DLD1 (cell line): ENCODE data around the gene BMPR1B.
"Not testable (repeated sequence)": the region's sequence is repeated elsewhere in the genome, so short reads cannot be mapped to it uniquely, and the experiment has no call there.

Source experiments
- in situ Hi-C: cut with HindIII; loops from 2 replicates; pipeline ENCODE4 v1.10.0; 2017; ENCODE audit warnings: low sequenced_read_pairs

Gene BMPR1B

DNA sequence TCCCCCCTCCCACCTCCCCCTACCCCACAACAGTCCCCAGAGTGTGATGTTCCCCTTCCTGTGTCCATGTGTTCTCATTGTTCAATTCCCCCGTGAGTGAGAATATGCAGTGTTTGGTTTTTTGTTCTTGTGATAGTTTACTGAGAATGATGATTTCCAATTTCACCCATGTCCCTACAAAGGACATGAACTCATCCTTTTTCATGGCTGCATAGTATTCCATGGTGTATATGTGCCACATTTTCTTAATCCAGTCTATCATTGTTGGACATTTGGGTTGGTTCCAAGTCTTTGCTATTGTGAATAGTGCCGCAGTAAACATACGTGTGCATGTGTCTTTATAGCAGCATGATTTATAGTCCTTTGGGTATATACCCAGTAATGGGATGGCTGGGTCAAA, 413.6 kb downstream of the BMPR1B start:
- in situ Hi-C loops: not testable (repeated sequence)

DNA sequence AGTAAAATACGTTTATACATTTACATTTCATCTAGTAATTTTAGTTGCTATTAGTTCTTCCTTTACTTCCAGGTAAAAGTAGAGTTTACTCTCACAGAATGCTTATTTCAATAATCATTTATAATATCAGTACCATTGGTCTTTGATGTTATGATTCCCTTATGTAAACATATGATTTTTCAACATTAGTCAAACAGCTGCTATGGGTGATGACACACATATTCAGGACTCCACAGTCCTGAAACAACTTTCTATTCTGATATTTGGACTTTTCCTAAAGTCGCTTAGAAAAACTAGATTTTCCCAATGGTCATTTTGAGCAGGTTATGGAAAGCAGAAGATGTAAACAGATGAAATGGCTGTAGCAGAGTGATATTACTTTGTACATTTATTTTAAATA, 421.2 kb downstream of the BMPR1B start:
- in situ Hi-C loops: no loop called here

DNA sequence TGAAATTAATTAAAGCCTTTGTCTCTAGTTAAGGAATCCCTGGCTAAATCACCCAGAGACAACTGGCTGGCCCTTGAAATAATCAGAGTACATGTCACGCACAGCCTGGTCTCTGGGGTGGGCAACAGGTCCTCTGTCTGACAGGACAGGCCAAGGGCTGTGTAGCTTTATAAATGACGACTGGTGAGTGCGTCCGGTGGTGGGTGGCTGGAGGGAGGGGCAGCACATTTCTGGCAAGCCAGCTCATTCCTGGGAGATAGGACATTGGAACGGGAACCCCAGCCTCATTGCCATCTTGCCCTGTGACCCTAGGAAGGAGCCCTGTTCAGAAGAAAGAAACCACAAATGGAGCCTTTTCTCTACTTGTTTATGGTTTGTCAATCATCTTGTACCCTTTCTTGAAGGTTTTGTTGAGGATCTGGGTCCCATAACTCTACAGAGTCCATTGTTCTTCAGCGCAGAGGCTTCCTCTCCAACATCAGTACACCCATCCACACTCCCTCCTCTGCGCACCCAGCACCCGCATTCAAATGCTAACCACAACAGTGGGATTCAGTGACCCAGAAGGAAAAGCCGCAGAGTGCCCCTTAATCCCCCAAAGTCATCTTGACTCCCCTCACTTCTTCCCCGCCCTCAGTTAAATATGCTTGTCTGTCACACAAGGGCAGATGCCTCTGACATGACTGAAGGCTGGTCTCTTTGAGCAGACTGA, 422.9 kb downstream of the BMPR1B start:
- in situ Hi-C loops: no loop called here

GRCh38 chr4:95181243-95181995, 423.7 kb downstream of the BMPR1B start:
- in situ Hi-C loops: no loop called here

DNA sequence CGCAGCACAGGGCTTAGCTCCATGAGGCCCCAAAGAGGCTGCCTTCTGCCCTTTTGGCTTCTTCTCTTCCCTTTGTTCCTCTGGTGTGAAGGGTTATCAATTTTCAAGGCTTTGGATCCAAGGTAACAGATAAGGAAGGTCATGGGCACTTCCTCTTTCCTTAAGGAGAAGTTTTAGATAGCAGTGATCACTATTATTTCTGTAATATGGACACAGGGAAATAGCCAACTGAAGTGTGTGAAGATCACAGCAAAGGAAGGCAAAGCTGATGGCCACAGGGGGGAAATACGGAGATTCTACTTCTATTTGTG, 424.2 kb downstream of the BMPR1B start:
- in situ Hi-C loops: no loop called here

- in situ Hi-C loops: no loop called here
Observed at GRCh38 chr4:95183656-95184408, 426.1 kb downstream of the BMPR1B start.

GRCh38 chr4:95186666-95187065, 428.9 kb downstream of the BMPR1B start:
- in situ Hi-C loops: no loop called here

DNA sequence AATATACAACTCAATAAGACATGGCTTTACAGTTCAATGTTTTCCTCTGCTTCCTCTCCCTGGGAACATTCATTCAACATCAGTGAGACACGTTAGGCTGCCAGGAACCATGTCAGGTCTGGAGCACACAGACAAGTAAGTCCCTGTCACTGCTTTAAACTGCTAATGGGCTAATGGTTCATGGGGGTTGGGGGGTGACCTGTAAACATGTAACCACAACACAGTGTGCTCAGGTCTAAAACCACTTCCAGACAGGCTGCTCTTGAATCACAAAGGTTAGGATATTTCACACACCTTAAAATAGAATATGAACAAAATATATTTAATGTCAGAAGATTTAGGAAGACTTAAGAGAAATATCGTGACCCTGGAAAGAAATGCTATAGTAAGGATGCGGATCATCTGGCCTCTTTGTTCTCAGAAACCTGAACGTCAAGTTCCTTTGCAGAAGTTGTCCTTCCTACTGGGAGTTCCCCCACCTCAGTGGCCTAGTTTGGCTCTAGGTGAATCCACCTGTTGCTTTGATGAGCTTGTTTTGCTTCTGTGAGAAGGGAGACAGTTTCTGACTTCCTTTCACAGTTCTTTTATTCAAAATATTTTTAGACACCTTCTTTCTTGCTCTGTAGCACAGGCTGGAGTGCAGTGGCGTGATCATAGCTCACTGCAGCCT, 431.1 kb downstream of the BMPR1B start:
- in situ Hi-C loops: no loop called here

- in situ Hi-C loops: no loop called here
Observed at GRCh38 chr4:95190751-95191436, 433.1 kb downstream of the BMPR1B start.

GRCh38 chr4:95191537-95191936, 433.8 kb downstream of the BMPR1B start:
- in situ Hi-C loops: no loop called here

- in situ Hi-C loops: no loop called here
Observed at GRCh38 chr4:95193391-95194224, 435.9 kb downstream of the BMPR1B start.

DNA sequence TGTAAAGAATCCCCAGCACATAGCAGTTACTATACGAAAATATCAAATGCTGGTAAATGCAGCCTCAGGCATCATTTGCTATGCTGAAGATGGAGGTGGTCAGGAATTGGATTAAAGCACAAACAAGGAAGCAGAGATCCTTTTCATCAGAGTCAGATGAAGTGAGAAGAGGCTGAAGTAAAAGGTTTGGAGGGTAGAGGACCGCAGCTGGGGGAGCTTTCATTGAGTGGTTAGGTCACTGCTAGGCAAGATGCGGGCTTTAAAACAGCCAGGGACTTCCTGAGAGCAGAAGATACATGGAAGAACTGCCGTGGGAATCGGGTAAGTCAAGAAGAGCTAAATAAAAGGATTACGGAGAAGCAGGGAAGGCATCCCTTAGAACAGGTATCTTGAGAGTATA, 439.6 kb downstream of the BMPR1B start:
- in situ Hi-C loops: loop anchor here (5.0 kb wide), 1 partner anchor 105 kb away; no protein-coding TSS in a partner anchor

DNA sequence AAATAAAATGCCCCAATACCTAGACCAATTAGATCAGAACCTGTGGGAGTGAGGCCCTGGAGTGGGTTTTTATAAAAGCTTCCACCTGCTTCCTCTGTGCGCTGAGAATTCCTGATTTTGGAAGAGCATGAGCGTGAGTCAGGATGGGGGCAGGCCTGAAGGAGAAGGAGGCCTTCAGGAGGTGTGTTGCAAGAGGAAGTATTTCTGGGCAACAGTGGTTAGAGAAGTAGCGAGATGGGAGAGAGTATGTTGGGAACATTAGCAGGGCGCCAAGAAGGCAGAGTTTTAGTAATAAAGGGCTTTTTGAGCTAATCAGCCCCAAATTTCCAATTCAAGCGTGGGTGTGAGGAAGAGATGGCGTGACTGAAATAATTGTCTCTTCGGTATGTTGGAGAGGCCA, 441.2 kb downstream of the BMPR1B start:
- in situ Hi-C loops: loop anchor here (5.0 kb wide), 1 partner anchor 103 kb away; no protein-coding TSS in a partner anchor

- in situ Hi-C loops: no loop called here
Observed at GRCh38 chr4:95204267-95204844, 446.6 kb downstream of the BMPR1B start.

DNA sequence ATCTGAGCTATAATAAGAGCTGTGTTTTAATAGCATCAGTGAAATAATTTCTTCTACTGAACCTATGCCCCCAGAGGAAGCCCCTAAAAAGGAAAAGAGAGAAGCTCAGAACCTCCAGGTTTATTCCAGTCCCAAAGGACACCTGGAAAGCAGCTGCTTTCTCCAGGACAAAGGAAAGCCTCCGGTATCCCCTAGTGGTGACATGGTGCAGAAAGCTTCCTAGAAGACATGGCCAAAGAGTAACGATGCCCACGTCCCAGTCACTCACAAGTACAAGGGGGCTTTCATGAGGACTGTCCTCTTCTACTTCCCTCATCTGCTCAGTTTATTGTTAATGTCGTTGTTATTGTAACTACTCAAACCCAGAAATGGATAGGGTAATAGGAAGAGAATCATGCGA, 447.1 kb downstream of the BMPR1B start:
- in situ Hi-C loops: no loop called here
